Effector memory CD8-positive, alpha-beta T cell (primary cell): Measurements from ENCODE around the gene CCDC69.
"Not testable (repeated sequence)": the region's sequence is repeated elsewhere in the genome, so short reads cannot be mapped to it uniquely, and the experiment has no call there.

Experiments used
- ATAC-seq: fragments of 150-1000 bp; cut with Tn5 transposase; replicated peaks from 2 replicates; pipeline ENCODE4 v1.10.0; 2021; ENCODE audit warnings: mild to moderate bottlenecking, moderate library complexity
- DNase-seq, 3 experiments: peaks; one replicate each; pipeline ENCODE4 v3.0.0; 2021
- H3K27ac Mint-ChIP-seq, 2 donors: one replicate each; pipeline ENCODE4 v1.8.0; 2022; ENCODE audit warnings: mild to moderate bottlenecking in 2 of 2, mixed read lengths in 2 of 2, moderate library complexity in 2 of 2
- H3K27me3 Mint-ChIP-seq, 2 donors: one replicate each; pipeline ENCODE4 v1.8.0; 2022; ENCODE audit warnings: mixed read lengths in 2 of 2
- H3K36me3 Mint-ChIP-seq: one replicate; pipeline ENCODE4 v1.8.0; 2022; ENCODE audit warnings: mild to moderate bottlenecking, moderate library complexity, mixed read lengths; ENCODE audit not compliant: insufficient read depth
- H3K4me1 Mint-ChIP-seq, 2 donors: one replicate each; pipeline ENCODE4 v1.8.0; 2022; ENCODE audit warnings: low read depth in 2 of 2, mixed read lengths in 2 of 2
- H3K4me3 Mint-ChIP-seq, 2 donors: one replicate each; pipeline ENCODE4 v1.8.0; 2022; ENCODE audit warnings: mild to moderate bottlenecking in 2 of 2, mixed read lengths in 2 of 2, moderate library complexity in 2 of 2
- H3K9me3 Mint-ChIP-seq, 2 donors: one replicate each; pipeline ENCODE4 v1.8.0; 2022; ENCODE audit warnings: mixed read lengths in 2 of 2

CCDC69 gene

GRCh38 chr5:151208481-151208914, 15.4 kb downstream of the CCDC69 start:
- ATAC-seq (no peak), DNase-seq (no peak)
- Mint-ChIP-seq H3K36me3 (peaks cover 24% of the 10 kb centered on the region), H3K27me3 (no peaks in the 10 kb centered on the region), H3K27ac (peak overlapping the region; percentile 83 to 90), H3K4me3 (peak overlapping the region in 1 of 2 donors; percentile 56), H3K9me3 (no peaks in the 10 kb centered on the region), H3K4me1 (peaks cover 44 to 53% of the 10 kb centered on the region in 2 donors)

- DNase-seq: no peak
- H3K27me3 Mint-ChIP-seq: no peaks in the 10 kb centered on the region
- H3K9me3 Mint-ChIP-seq: no peaks in the 10 kb centered on the region
- H3K4me1 Mint-ChIP-seq: peaks cover 30 to 45% of the 10 kb centered on the region in 2 donors
- ATAC-seq: no peak
- H3K36me3 Mint-ChIP-seq: peaks cover 29% of the 10 kb centered on the region
- H3K4me3 Mint-ChIP-seq: no peak overlapping the region
- peak overlapping the region; percentile 26 to 90 for H3K27ac Mint-ChIP-seq
Observed at GRCh38 chr5:151205411-151205810, 18.5 kb downstream of the CCDC69 start.

GRCh38 chr5:151204051-151204450, 19.8 kb downstream of the CCDC69 start:
- H3K36me3 Mint-ChIP-seq: peaks cover 39% of the 10 kb centered on the region
- no peaks in the 10 kb centered on the region for H3K27me3 Mint-ChIP-seq
- H3K27ac Mint-ChIP-seq: peak overlapping the region; percentile 25 to 59
- ATAC-seq: no peak
- DNase-seq: no peak
- peaks cover 30 to 35% of the 10 kb centered on the region in 2 donors for H3K4me1 Mint-ChIP-seq
- no peaks in the 10 kb centered on the region for H3K9me3 Mint-ChIP-seq
- no peak overlapping the region for H3K4me3 Mint-ChIP-seq

- no peaks in the 10 kb centered on the region for H3K9me3 Mint-ChIP-seq
- H3K4me1 Mint-ChIP-seq: peaks cover 19 to 23% of the 10 kb centered on the region in 2 donors
- DNase-seq (peak in 1 of 3 experiments; percentile 23), ATAC-seq (peak; percentile 95)
- peak overlapping the region; percentile 77 to 91 for H3K27ac Mint-ChIP-seq
- peaks cover 49% of the 10 kb centered on the region for H3K36me3 Mint-ChIP-seq
- H3K27me3 Mint-ChIP-seq: no peaks in the 10 kb centered on the region
- peak overlapping the region; percentile 14 to 52 for H3K4me3 Mint-ChIP-seq
Observed at GRCh38 chr5:151202381-151203139, 21.3 kb downstream of the CCDC69 start.

GRCh38 chr5:151200913-151201595, 22.8 kb downstream of the CCDC69 start:
- Mint-ChIP-seq H3K9me3 (no peaks in the 10 kb centered on the region), H3K27ac (peak overlapping the region; percentile 77 to 93), H3K4me1 (peaks cover 27 to 31% of the 10 kb centered on the region in 2 donors), H3K27me3 (no peaks in the 10 kb centered on the region), H3K4me3 (no peak overlapping the region), H3K36me3 (peaks cover 64% of the 10 kb centered on the region)
- DNase-seq: no peak
- ATAC-seq: no peak

GRCh38 chr5:151199581-151200185, 24.2 kb downstream of the CCDC69 start:
- H3K4me1 Mint-ChIP-seq: peaks cover 29 to 32% of the 10 kb centered on the region in 2 donors
- no peak overlapping the region for H3K4me3 Mint-ChIP-seq
- no peak for ATAC-seq
- no peaks in the 10 kb centered on the region for H3K27me3 Mint-ChIP-seq
- H3K9me3 Mint-ChIP-seq: no peaks in the 10 kb centered on the region
- peaks cover 76% of the 10 kb centered on the region for H3K36me3 Mint-ChIP-seq
- H3K27ac Mint-ChIP-seq: peak overlapping the region; percentile 66 to 75
- DNase-seq: no peak

GRCh38 chr5:151198861-151199260, 25.0 kb downstream of the CCDC69 start:
- Mint-ChIP-seq H3K4me1 (peaks cover 29 to 38% of the 10 kb centered on the region in 2 donors), H3K9me3 (no peaks in the 10 kb centered on the region), H3K27ac (peak overlapping the region; percentile 66 to 75), H3K36me3 (peaks cover 72% of the 10 kb centered on the region), H3K4me3 (no peak overlapping the region), H3K27me3 (no peaks in the 10 kb centered on the region)
- DNase-seq (no peak), ATAC-seq (no peak)

GRCh38 chr5:151197291-151197600, 26.6 kb downstream of the CCDC69 start:
- H3K9me3 Mint-ChIP-seq, DNase-seq, ATAC-seq, H3K4me3 Mint-ChIP-seq, H3K27me3 Mint-ChIP-seq: not testable (repeated sequence)
- H3K27ac Mint-ChIP-seq: peak overlapping the region in 1 of 2 donors; percentile 67
- peaks cover 76% of the 10 kb centered on the region for H3K36me3 Mint-ChIP-seq
- H3K4me1 Mint-ChIP-seq: peaks cover 24 to 37% of the 10 kb centered on the region in 2 donors

GRCh38 chr5:151196556-151197290, 27.2 kb downstream of the CCDC69 start:
- Mint-ChIP-seq H3K27me3 (no peaks in the 10 kb centered on the region), H3K36me3 (peaks cover 77% of the 10 kb centered on the region), H3K27ac (no peak overlapping the region), H3K9me3 (no peaks in the 10 kb centered on the region), H3K4me3 (no peak overlapping the region), H3K4me1 (peaks cover 24 to 39% of the 10 kb centered on the region in 2 donors)
- DNase-seq (no peak), ATAC-seq (peak; percentile 59)

- peaks cover 75% of the 10 kb centered on the region for H3K36me3 Mint-ChIP-seq
- no peaks in the 10 kb centered on the region for H3K27me3 Mint-ChIP-seq
- peaks cover 27 to 47% of the 10 kb centered on the region in 2 donors for H3K4me1 Mint-ChIP-seq
- H3K27ac Mint-ChIP-seq: peak overlapping the region; percentile 88 to 90
- ATAC-seq (peak; percentile 42), DNase-seq (no peak)
- no peaks in the 10 kb centered on the region for H3K9me3 Mint-ChIP-seq
- H3K4me3 Mint-ChIP-seq: peak overlapping the region; percentile 25 to 56
Observed at GRCh38 chr5:151195622-151196021, 28.3 kb downstream of the CCDC69 start.

- H3K27ac Mint-ChIP-seq: no peak overlapping the region
- peaks cover 77% of the 10 kb centered on the region for H3K36me3 Mint-ChIP-seq
- no peaks in the 10 kb centered on the region for H3K27me3 Mint-ChIP-seq
- no peak for DNase-seq
- no peak overlapping the region for H3K4me3 Mint-ChIP-seq
- peaks cover 24 to 60% of the 10 kb centered on the region in 2 donors for H3K4me1 Mint-ChIP-seq
- ATAC-seq: no peak
- H3K9me3 Mint-ChIP-seq: no peaks in the 10 kb centered on the region
Observed at GRCh38 chr5:151192626-151193025, 31.3 kb downstream of the CCDC69 start.

- Mint-ChIP-seq H3K4me3 (peak overlapping the region; percentile 5 to 40), H3K27ac (peak overlapping the region; percentile 58 to 65), H3K4me1 (peaks cover 24 to 62% of the 10 kb centered on the region in 2 donors), H3K36me3 (peaks cover 76% of the 10 kb centered on the region), H3K27me3 (no peaks in the 10 kb centered on the region), H3K9me3 (no peaks in the 10 kb centered on the region)
- DNase-seq: no peak
- no peak for ATAC-seq
Observed at GRCh38 chr5:151191661-151192060, 32.2 kb downstream of the CCDC69 start.

GRCh38 chr5:151189151-151189550, 34.7 kb downstream of the CCDC69 start:
- Mint-ChIP-seq H3K36me3 (peaks cover 77% of the 10 kb centered on the region), H3K4me3 (no peak overlapping the region), H3K9me3 (no peaks in the 10 kb centered on the region), H3K27ac (no peak overlapping the region), H3K4me1 (peaks cover 12 to 39% of the 10 kb centered on the region in 2 donors), H3K27me3 (no peaks in the 10 kb centered on the region)
- ATAC-seq: no peak
- DNase-seq: no peak
